HG03571 (cell line): ENCODE data around the gene SLC35F1.

ENCODE experiments used
- ATAC-seq: cut with Tn5 transposase; IDR thresholded peaks from one replicate; pipeline ENCODE4 v1.9.1; 2021; ENCODE audit not compliant: unreplicated experiment

Gene SLC35F1

DNA sequence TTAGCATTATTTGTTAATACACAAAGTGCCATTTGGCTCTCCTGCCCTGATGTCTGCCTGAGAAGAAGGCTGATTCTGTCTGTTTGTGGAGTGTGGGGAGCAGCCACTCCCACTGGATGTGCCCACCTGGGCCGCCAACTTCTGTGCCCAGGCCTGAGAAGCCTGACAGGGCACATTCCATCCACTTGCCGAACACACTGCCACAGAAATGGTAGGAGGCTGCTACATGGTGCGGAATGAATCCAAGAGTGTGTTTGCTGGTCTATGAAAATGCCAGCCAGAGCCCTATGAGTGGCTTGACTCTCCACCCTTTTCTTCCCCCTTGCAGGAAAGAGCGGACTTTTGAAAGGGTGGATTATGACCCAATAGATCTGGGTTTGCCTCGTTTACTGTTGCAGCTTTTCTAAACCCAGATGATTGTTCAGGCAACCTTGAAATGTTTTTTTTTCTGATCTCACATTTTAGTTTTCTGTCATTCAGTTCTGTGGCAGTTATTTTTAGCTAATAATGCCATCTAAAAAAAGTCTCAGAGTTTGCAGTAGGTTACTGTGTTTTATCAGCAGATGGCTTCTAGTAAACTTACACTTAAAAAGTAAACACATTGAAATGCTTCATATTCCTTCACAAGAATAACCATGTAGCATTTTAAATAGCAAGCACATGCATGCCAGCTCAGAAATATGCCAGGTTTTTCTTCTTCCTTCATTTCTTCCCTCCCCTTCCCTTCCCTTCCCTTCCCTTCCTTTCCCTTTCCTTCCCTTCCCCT lies 196.5 kb downstream of the SLC35F1 start:
- no peak for ATAC-seq

DNA sequence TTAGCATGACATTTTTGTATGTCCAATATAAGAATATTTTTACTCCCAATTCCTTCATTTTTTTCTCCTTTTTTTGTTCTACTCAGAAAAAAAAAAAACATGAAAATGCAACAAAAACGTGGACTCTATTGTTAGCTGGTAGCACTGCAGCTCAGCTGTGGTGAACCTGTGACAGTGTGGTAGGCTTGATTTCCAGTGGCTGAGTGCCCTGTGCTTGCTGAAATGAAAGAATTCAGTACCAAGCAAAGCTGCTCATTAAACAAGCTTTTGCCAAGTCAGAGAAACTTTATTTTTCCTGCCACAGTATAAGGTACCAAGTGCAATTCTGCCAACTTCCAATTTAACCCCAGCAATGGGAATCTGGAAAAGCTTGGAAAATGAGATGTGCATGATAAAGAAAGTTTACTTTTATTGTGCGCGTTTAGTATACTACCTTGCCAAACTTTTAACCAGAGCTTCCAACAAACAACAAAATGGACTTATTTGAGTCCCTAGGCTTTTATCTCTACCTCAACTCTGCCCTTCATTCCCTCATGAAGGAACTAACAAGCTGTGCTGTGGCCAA lies 215.2 kb downstream of the SLC35F1 start:
- ATAC-seq, result no peak

DNA sequence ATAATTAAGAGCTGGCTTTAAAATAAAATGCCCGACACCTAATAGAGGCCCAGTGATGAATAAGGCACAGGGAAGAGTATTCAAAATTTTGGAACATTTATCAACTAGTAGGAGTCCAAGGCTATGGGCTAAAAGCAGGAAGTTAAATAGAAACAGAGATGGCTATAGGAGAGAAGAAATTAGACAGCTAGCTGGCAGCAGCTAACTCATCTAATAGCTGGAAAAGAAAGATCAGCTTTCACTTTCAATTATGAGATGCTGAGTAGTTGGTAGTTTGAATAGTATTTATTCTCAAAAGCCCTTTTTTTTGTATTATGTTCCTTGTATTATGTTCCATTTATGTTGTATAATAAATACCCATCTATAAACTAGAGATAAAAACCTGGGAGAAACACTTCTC lies 215.7 kb downstream of the SLC35F1 start:
- ATAC-seq, result no peak

DNA sequence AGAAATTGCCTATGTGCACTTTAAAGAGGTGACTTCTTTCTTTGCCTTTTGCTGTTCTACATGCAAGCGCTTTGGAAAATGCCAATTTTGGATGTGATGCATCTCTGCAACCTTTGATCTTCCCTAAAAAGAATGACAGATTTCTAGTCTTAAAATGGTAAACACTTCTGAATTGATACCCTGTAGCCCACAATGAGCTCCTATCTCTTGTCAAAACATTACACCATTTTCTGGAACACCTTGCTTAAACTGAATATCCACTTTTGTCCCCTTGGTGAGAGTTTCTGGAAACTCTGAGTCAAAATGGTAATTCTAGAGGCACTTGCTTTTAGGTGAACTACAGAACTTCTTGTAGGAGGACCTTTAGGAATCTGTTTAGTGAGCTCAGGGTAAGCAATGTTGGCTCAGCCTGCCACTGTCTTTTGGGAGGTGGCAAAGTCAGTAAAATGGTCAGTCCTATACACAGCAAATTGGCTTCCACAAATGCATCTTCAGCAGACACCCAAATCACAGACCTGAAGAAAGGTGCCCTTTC lies 216.5 kb downstream of the SLC35F1 start:
- no peak for ATAC-seq

DNA sequence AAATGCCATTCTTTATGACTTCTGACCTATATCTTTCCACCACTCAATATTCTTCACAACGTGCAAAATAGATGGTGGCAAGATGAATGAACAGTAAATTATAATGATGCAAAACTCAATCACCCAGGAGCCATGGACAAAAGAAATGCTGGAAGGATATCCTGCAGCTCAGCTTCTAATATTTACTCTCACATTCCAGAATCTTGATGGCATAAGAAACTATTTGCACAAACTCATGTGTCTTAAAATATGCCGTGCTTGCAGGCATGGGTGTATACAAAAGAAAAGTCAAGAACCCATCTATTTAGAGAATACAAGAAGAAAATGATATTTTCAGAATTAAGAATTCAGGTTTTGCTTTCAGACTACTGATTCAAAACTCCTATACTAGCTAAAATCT lies 217.8 kb downstream of the SLC35F1 start:
- ATAC-seq, result no peak

DNA sequence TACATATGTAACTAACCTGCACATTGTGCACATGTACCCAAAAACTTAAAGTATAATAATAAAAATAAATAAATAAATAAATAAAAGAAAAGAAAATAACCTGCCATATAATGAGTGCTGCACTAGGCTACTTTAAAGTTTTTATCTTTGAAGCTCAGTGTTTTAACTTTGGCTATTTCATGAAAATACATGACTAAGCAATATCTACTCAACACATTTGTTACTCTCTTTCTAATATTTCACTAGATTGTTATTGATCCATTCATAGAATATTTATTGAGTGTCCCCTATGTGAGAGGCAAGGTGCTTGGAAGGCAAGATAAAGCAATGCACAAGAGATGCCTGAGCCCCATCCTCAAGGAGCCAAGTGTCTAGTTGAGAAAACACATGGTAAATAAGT lies 221.7 kb downstream of the SLC35F1 start:
- no peak for ATAC-seq

DNA sequence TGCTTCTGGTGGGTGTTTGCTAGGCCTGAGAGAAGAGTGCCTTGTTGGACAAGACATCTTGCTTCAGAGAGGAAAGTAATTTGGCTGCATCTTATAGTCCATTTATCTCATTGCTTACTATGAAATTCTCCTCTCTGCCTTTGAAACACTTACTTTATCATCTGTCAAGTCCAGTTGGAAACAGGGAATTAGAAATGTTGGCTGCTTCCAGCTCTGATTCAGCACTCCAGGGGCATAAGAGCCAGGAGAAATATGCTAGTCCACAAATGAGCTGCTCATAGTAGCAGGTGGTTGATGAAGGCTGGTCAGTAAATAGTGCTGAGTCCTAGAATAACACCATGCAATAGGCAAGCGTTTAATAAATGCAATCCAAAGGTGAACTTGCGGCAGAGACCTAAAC lies 227.1 kb downstream of the SLC35F1 start:
- no peak for ATAC-seq

DNA sequence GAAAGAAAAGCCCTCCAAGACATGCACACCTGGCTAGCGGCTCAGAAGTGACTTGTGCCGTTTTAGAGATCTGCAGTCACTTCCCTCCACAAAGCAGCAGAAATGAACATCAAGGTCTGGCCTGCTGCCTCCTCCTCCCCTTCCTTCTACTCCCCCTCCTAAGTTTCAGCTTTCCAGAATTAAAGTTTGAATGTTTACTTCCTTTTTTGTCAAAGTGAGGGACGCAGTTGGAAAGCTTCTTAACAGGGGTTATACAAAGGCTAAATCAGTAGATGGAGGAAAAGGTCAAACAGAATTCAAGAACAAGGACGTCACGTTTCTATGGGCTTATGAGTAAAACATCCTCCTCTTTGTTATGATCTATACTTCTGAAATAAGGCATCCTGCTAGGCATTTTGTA lies 227.7 kb downstream of the SLC35F1 start:
- no peak for ATAC-seq

DNA sequence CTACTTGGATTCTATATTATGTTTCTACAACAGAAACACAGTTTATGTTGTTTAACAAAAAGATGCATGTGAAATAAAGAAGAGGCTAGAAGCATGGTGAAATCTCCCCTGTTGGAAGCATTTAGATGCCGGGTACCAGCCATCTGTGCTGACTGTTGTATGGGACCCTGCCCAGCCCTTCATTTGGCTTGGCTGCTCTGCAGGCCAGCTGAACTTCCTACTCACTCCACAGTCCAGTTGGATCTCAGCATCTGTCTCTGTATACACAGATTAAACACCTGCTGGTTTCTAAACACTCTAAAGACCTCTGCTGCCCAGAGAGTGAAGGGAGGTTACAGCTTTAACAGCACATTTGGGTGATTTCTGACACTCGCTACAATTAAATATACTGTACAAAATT lies 228.3 kb downstream of the SLC35F1 start:
- ATAC-seq, result no peak

DNA sequence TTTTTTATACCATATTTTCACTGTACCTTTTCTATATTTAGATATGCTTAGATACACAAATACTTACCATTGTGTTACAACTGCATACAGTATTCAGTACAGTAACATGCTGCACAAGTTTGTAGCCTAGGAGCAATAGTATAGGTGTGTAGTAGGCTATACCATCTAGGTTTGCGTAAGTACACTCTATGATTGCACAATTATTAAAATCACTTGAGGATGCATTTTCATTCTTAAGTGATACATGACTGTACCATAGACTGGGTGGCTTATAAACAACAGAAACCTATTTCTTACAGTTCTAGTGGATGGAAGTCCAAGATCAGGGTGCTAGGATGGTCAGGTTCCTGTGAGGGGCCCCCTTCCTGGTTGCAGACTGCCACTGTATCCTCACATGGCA lies 234.1 kb downstream of the SLC35F1 start:
- no peak for ATAC-seq

DNA sequence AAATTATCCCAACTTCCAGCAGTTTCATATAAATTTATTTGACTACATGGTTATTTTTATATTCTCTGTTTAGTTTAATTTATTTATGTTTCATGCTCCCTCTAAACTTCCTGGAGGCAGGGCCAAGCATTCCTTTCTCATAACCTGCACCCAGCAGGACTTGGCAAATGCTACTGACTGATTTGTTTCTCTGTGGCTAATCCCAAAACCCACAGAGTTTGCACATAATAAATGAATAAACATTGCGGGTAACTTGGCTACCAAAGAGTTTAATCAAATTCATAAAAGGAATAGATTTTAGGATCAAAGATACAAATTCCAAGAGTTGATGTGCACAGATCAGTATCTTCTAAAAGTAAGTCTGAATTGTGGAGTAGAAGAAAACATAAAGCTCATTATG lies 239.5 kb downstream of the SLC35F1 start:
- ATAC-seq, result no peak

DNA sequence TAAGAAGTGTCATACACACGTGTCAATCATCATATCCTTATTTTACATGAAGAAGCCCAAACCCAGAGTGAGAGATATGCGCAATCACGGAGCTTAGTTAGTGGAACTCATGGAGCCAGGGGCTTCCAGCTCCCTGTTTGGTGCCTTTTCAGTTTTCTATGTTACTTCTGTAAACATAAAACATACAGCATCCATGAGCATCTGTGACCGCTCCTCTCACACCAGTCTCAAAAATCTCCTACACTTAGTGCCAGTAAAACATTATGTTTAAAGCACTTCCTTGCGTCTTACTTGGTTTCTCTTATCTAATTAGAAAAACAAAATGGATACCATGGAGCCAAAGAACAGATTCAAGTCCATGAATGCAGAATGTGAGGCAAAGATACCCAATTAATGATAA lies 240.4 kb downstream of the SLC35F1 start:
- ATAC-seq, result no peak

DNA sequence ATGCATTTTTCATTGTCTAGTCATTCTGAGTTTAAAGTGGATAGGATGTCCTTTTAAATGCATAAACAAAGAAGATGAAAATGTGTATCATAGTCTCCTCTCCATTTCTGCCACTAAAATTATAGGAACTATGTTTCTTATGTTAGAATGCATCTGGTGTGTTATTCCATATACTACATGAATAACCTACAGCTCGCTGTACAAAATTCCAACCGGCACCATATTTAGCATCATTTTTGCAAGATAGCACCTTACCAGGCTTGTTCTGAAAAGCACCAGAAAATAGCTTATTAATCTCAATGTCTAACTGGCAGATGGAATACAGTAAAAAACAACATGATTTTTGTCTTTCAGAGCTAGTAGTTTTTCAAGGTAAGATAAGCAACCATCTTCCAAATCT lies 241.5 kb downstream of the SLC35F1 start:
- no peak for ATAC-seq

DNA sequence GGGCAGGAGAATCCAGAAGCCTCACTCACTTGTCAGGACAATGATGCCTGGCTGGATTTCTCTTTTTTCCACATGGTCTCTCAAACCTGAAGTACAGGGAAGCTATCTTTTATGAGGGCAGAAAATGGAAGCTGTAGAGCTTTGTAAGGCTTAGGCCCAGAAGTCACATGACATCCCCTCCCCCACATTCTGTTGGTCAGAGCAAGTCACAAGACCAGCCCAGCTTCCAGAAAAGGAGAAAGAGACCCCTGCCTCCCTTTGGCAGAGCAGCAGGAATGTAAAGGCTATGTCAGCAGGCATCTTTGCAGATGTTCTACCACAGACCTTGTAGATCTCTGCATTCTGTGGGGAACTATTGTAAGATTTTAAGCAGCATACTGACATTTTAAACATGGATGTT lies 245.5 kb downstream of the SLC35F1 start:
- no peak for ATAC-seq

DNA sequence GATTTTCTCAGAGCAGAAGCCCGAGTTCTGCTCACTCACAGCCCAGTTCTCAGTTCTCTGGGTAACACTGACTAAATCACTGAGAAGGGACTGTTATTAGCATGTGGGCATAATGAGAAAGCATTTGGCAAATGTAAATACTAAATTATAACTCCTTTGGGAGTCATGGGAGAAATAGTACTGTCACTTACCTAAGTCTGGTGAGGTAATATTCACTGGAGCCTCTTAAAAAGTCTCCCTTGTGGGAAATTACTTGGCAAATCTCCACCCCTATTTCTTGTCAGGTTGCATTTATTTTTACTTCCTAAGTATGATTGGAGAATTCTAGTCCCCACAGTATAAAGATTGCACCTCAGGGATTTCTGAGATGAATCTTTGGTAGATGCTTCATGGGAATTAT lies 254.3 kb downstream of the SLC35F1 start:
- ATAC-seq, result no peak

DNA sequence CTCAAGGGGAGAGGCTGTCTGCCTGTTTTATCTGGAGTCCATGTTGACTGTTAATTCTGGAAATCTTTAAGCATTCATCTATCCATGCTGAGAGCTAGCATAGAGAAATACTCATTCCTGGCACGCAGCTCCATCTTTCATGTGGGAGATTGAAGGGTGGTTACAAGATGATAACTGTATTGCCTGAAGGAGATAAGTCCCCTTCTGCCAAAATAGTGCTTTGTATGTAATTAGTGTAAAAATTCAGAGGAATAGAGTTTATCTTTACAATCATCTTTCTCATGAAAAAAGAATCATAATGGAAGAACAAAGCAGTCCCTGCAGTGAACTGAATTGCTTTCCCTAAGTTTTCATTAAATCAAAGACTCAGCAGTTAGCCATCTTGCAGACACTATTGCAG lies 256.5 kb downstream of the SLC35F1 start:
- no peak for ATAC-seq

DNA sequence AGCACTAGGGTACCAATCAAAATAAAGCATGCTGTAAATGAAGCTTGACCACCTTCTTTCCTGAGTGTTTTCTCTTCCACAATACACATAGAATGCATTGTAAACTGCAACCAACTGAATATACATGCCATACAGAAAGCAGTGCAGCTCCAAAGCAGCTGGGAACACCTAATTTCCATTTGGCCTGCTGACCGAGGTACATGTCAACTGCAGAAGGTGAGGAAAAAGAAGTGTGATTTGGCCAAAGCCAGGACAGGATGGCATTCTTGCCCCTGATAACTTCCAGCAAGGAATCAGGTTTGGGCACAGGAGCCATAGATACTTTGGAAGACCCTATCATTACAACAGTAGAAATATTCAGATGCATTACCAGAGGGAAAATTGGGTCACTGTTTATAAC lies 258.4 kb downstream of the SLC35F1 start:
- ATAC-seq, result no peak

DNA sequence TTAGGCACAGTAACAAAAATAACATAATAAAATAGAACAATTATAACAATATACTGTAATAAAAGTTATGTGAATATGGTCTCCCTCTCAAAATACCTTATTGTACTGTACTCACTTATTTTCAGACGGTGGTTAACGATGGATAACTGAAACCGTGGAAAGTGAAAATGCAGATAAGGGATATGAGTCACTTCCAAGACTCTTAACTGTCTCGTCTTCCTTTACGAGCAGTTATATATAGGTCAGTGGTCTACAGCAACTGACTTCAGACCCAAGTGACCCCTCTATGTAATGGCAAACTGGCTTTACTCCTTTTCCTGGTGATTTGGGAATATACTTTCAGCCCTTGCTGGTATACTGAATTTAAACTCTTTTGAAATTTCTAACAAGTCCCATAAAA lies 261.4 kb downstream of the SLC35F1 start:
- no peak for ATAC-seq

DNA sequence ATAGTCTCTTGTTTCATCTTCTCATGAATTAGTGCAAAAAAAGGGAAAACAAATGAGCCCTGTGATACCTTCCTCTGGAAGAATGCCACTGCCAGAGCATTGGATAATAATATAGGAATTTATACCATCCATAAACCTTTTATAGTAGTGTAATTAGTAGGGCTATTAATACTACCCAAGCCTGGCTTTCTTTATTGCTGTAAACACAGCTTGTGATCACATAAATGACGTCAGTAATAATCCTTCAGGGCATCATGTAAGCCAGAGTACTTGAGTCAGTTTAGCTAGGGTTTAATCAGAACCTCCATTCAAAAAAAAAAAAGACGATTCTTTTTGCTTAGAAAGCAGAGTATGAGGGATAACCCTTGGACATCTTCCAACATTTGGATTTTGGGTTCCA lies 264.8 kb downstream of the SLC35F1 start:
- no peak for ATAC-seq

DNA sequence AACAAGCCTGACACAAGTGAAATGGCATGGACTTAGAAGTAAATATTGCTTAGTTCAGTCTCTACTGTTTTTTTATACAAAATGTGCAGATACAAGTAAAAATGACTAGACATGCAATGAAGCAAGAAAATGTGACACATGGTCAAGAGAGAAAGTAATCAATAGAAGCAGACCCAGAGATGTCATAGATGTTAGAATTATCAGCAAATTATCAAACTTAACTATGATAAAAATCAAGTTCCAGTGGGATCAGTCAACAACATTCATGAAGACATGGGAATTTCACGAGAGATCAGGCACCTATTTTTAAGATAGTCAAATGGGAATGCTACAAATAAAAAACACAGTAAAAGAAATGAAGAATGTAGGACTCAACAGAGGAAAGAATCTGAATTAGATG lies 267.0 kb downstream of the SLC35F1 start:
- ATAC-seq, result no peak

DNA sequence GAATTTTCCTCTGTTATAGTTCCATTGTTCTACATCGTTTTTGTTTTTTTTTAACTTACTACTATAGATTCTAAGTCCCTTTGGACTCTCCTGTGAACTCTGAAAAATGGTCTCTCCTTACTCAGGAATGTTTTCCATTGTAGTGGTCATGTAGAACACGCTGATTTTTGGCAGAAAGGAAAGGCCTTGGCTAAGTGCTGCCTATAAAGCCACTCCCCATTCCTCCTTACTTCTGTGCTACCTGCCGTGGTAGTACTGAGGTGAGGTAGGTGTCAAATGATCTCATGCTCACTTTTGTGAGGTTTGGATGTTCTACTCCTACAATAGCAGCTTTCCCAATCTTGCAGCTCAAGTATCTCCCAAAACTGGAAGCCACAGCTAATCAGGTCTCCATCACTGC lies 270.7 kb downstream of the SLC35F1 start:
- ATAC-seq, result no peak

DNA sequence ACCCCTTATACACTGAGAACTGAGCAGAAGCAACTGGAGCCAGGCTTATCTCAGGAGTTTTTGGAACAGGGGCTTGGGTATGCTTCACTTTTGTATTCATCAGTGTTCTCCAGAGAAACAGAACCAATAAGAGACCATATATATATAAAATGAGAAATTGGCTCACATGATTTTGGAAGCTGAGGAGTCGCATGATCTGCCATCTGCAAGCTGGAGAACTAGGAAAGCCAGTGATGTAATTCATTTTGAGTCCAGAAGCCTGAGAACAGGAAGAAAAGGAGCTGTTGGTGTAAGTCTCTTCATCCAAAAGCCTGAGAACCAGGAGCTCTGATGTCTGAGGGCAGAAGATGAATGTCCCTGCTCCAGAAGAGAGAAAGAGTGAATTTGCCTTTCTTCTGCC lies 272.0 kb downstream of the SLC35F1 start:
- no peak for ATAC-seq
